CD4-positive, alpha-beta T cell treated with Interleukin-15 for 1 hour (primary cell): ENCODE data around the gene USP11.

Experiments used
- DNase-seq: peaks from one replicate; pipeline ENCODE4 v3.0.0-alpha.2; 2020

Gene USP11

DNA sequence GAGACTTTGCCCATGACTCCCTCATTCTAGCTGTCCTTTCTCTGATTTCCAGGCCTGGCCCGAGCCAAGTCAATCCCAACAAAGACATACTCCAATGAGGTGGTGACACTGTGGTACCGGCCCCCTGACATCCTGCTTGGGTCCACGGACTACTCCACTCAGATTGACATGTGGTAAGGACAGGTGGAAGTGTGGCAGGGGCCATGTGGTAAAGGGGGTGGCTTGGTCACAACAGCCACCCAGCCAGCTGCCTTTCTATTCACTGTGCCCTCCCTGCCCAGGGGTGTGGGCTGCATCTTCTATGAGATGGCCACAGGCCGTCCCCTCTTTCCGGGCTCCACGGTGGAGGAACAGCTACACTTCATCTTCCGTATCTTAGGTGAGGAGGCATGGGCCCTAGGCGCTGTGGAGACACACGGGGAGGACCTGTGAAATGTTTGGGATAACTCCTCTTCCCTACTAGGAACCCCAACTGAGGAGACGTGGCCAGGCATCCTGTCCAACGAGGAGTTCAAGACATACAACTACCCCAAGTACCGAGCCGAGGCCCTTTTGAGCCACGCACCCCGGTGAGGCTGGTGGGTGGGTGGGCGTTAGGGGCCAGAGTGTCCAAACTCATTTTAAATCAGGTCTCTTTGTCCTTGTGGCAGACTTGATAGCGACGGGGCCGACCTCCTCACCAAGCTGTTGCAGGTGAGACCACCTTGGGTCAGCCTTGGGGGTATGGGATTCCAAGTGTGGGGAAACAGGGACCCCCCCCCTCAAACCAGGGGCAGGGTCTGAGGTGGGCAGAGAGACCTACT lies 6.1 kb upstream of the USP11 start:
- no peak for DNase-seq

DNA sequence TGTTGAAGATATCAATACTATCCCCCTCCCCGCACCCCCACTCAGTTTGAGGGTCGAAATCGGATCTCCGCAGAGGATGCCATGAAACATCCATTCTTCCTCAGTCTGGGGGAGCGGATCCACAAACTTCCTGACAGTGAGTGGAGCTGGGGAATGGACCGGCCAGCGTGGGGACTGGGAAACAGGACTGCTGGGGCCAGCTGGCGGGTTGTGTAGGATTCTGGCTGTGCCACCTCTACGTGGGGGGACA lies 5.5 kb upstream of the USP11 start:
- DNase-seq: no peak

DNA sequence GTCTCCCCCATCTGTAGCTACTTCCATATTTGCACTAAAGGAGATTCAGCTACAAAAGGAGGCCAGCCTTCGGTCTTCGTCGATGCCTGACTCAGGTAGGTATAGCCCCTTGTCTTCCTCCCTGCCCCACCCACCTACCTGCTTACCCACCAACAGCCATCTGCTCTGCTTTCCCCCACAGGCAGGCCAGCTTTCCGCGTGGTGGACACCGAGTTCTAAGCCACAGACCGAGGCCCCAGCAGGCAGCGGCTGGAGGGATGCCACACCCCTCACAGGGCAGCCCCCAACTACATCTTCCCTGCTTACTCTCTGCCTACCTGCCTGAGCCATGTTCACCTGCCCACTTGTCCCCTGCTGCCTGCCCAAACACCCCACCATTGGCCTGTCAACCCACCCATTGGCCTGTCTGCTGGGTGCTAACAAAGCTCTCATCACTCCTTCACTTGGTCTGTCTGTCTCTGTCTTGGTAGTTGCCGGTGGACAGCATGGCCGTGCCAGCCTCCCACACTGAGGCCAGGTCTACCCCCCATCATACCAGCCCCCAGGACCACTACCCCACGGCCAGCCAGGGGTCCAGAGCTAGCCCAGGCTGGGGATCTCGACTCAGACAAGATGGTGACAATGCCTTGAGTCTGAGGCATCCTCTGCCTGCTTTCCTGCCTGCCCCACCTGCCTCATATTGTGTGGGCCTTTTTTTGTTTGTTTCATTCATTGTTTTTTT lies 4.1 kb upstream of the USP11 start:
- no peak for DNase-seq

DNA sequence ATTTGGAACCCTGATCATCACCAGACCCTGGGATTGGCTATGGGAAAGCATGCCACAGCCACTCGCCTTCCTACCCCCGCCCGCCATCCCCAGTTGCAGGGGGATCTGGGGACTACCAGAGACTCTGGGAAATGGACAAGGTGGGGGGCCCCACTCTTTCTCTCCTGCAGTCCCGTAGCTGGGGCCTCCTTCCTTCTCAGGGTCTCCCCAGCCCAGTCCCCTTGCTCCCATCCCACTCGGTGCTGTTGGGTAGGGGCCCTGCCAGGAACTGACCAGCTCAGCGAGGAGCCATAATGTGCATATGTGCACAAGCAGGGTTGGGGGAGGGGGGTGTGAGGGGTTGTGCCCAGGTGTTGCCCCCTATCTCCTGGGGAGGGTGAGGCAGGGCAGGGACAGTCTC lies 3.4 kb upstream of the USP11 start:
- no peak for DNase-seq

DNA sequence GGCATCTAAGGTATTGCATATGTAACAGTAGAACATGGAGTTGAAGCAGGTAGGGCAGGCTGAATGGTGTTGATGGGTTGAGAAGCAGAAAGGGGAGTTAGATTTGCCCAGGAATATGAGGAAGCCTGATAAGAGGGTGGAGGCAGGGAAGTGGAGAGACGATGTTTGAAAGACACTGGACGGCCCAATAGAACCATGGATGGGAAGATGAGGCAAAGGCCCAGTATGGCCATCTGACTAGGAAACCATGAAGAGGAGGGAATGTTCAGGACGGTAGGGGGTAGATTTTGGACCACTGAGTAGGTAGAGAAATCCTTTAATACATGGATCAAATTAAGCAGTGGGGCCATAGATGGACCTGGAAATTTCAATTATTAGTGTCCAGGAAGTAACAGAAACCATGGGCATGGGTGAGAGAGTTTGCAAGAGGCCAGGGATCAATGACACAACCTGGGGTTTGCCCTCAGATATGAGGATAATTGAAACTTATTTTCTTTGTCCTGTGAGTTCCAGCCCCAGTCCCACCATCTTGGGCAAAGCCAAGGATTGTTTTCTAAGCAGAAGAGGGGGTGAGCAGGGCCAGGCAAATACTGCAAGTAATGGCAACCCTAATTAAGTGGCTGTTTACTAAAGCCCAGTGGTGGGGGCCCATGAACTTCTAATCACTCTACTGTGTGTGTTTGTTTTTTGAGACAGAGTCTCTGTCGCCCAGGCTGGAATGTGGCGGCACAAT lies 2.5 kb upstream of the USP11 start:
- no peak for DNase-seq

DNA sequence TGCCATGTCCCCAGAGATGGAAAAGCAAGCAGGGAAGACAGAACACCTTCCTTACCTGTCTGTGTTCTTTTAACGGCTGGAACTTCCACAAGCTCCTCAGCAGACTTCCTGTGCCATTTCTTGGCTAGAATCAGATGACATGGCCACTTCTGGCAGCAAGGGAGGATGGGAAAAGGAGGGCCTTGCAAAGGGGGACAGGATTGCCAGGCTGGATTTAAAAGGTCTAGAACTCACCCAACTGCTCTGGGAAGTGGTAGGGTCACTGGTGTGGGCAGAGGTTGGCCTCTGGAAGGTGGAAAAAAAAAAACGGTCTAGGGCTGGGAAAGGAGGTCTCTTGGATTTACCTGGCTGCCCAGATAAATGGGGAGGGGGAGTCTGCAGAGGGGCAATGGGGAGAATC lies 1.6 kb upstream of the USP11 start:
- no peak for DNase-seq

DNA sequence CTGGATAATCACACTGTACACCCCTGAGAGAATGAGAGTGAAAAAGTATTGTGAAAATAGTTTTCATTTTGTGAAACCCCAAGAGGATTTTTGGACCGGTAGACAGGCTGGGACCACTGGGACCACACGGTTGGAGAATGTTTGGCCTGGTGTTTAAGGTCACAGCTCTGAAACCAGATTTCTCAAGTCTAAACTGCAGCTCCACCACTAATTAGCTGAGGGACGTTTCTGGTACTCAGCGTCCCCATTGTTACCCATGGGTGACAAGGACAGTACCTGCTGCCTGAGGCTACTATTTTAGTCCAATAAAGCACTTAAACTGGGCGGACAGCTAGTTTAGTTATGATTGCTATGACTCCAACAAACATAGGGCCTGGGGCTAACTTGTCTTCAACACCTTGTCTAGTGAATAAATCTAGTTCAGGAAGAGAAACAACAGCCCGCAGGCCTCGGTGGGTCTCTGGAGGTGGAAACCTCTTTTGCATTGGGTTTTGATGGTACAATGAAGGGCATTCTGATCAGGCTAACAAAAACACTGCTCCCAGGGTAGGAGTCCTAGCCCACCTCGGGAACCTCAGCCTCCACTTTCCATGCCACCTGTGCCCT lies 509 bp upstream of the USP11 start:
- DNase-seq: no peak

DNA sequence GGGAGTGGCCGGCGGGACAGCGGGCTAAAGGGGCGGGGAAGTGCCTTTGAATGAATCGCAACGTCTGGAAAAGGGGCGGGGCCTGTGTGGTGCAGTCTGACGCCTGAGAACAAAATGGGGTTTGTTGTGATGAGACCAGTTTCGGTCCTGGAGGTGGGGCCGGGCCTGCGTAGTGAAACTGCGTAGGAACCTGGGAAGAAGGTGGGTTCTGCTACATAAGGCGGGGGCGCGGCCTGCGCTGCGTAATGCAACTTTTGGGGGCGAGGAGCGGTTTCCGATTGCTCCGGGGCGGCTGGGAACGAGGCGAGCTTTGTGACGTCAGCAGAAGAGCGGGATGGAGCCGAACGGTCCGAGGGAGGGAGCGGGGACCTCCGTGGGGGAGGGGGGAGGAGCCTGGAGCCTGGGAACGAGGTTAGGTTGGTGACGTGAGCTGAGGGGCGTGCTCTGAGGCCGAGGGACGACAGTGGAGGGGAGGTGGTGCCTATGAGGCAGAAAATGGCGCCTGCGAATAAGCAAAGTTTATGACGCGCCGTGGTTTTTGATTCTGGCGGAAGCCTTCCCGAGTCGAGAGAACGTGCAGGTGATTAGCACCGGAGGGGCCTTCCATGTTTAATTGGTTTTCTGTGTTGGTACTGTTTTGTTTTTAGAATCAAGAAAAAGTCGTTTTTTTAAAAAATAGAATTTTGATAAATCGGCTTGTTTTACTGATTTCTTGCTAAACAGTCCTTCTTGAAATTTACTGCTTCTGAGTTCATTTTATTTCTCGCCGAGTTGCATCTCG lies 714 bp downstream of the USP11 start:
- DNase-seq: peak; percentile 98

DNA sequence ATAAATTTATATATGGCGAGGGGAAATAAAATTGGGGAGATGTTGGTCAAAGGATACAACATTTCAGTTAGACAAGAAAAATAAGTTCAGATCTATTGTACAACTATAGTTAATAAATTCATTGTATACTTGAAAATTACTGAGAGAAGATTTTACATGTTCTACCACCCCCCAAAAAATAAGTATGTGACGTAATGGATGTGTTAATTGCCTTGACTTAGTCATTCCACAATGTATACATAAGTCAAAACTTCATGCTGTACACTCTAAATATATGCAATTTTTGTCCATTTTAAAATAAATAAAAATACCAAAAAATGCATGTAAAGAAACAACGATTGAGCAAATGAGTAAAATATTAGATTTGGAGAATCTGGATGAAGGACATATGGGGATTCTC lies 1.8 kb downstream of the USP11 start:
- no peak for DNase-seq

DNA sequence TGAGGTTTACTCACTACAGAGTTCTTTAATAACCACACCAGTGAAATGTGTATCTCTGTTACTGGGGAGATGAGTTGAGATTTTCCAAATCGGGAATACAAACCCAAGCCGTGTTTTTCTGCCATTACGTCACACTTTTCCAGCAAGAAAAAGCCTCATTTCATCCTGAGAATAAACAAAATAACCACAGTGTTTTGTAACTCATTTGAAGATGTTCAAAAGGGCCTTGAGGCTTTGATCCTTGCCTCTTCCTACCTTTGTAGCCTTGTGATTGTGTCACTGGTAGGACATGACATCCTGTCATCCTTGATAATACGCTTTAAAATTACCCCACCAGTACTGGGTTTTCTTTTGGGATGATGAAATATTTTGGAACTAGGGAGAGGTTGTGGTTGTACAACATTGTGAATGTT lies 2.9 kb downstream of the USP11 start:
- DNase-seq: no peak

DNA sequence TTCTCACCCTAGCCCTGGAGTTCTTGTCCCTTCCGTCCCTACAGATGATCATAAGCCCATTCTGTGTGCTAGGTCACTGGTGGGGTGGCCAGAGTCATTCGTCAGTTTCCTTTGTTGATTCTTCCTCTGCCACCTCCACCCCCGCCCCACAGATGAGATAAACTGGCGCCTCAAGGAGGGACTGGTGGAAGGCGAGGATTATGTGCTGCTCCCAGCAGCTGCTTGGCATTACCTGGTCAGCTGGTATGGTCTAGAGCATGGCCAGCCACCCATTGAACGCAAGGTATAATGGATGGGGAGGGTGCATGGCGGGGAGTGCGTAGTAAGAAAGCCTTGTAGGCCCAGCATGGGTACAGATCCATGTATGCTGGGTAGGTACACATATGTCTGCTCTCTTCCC lies 6.4 kb downstream of the USP11 start:
- DNase-seq: no peak

DNA sequence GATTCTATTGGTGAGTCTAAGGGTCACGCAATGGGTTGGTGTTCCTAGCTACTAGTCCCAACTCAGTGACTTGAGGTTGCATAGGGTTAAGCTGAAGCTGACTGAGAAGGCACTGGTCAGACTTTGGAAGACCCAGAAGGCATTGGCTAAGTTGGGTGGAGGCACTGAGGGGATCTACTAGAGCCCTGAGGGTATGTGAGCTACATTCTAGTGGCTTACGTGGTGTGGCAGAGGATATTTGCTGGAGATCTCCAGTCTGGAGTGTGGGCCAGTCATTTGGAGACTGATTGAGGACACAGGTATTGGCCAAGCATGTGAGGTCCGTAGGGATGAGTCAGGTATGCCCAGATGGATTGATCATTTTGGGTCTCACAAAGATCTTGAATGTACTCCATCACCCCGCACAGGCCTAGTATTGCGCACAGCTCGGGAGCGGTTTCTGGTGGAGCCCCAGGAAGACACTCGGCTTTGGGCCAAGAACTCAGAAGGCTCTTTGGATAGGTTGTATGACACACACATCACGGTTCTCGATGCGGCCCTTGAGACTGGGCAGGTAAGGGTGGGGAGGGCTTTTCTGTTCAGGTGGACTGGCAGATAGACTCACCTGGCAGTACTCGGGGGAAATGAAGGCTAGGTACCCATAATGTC lies 7.2 kb downstream of the USP11 start:
- no peak for DNase-seq

DNA sequence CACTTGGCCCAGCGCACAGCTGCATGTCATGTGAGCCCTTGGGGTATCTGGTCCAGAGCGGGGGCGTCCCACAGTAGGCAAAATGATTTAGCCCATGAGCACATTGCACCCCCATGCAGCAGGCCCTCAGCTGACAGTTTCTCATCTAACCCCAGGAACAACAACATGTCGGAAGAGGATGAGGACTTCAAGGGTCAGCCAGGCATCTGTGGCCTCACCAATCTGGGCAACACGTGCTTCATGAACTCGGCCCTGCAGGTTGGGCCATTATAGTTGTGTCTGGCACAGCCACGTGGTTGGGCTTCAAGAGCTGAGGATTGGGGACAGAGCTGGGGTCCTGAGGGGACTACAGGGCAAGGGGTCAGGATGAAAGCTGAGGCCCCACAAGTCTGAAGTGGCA lies 7.8 kb downstream of the USP11 start:
- DNase-seq: no peak

DNA sequence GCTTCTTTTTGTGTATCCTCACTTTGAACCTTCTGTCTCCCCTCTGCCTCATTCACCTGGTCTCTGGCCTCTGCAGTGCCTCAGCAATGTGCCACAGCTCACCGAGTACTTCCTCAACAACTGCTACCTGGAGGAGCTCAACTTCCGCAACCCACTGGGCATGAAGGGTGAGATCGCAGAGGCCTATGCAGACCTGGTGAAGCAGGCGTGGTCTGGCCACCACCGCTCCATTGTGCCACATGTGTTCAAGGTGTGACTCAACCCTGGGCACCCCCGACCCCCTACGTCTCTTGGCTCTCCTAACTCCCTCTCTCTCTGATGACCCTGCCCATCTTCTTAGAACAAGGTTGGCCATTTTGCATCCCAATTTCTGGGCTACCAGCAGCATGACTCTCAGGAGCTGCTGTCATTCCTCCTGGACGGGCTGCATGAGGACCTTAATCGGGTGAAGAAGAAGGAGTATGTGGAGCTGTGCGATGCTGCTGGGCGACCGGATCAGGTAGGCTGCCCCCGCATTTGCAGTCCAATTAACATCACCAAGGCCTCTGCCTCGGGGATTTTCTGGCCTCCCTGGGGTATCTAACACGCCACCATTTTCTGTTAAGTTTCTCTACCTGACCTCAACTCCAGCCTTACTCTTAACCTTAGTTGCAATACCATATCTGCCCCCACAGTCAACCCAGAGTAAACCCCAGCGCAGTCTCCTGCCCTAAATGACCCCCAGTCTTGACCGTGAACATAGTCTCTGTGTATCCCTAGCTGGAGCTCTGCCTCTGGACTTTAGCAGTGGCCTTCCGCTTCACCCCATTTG lies 8.6 kb downstream of the USP11 start:
- no peak for DNase-seq

DNA sequence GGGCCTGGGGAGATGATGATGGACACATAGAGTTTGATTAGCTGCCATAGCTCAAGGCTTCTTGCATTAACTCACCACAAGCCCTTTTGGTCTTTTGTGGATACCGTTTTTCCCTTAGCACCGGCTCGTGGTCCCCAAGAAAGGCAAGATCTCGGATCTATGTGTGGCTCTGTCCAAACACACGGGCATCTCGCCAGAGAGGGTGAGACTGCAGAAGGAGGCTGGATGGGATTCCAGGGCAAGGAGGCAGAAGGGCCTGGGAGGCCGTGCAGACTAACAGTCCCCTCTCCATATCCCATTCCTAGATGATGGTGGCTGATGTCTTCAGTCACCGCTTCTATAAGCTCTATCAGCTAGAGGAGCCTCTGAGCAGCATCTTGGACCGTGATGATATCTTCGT lies 9.5 kb downstream of the USP11 start:
- no peak for DNase-seq

DNA sequence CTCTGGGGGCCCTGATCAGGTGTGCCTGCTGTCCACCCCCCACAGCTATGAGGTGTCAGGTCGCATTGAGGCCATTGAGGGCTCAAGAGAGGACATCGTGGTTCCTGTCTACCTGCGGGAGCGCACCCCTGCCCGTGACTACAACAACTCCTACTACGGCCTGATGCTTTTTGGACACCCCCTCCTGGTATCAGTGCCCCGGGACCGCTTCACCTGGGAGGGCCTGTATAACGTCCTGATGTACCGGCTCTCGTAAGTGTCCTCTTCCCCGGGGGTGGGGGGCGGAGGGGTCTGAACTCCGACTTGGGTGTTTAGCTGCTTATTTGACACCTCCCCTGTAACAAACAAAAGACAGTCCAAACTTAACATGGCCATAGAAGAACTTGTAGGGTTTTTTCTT lies 10.5 kb downstream of the USP11 start:
- DNase-seq: no peak

DNA sequence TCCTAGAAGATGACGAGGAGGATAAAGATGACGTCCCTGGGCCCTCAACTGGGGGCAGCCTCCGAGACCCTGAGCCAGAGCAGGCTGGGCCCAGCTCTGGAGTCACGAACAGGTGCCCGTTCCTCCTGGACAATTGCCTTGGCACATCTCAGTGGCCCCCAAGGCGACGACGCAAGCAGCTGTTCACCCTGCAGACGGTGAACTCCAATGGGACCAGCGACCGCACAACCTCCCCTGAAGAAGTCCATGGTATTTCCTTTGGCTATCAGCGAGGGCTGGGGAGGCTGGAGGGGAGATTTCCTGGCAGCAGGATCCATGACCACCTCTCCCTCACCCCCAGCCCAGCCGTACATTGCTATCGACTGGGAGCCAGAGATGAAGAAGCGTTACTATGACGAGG lies 11.9 kb downstream of the USP11 start:
- no peak for DNase-seq

DNA sequence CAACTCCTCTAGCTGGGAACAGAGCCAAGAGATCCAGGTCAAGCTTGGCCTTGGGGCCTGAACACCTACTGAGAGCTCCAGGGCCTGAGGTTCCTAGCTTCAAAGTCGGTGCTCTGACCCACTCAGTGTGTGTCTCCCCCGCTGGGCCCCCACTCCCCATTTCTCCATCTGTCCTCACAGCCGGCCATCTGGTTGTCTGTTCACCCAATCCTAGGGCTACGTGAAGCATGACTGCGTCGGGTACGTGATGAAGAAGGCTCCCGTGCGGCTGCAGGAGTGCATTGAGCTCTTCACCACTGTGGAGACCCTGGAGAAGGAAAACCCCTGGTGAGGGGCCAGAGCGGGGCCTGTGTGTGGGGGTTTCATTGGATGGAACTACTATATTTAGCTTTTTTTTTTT lies 12.3 kb downstream of the USP11 start:
- DNase-seq: no peak

DNA sequence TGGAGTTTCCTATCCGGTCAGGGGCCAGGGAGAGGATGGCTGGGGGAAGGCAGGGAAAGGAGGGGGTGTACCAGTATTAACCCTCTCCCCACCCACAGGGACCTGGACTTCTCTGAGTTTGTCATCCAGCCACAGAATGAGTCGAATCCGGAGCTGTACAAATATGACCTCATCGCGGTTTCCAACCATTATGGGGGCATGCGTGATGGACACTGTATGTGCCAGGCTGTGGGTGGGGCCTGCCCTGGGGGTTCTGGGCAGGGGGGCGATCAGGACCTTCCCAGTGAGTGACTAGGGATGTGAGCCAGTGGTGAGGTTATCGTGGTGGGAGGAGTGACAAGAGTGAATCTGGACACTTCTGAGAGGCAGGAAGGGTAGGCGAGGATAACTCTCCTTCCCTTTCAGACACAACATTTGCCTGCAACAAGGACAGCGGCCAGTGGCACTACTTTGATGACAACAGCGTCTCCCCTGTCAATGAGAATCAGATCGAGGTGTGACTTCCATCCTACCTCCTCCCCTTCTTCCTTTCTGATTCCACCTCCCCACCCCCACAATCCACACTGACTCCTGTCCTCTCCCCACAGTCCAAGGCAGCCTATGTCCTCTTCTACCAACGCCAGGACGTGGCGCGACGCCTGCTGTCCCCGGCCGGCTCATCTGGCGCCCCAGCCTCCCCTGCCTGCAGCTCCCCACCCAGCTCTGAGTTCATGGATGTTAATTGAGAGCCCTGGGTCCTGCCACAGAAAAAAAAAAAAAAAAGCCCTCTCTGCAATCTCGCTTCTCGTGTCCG lies 14.6 kb downstream of the USP11 start:
- DNase-seq: no peak

DNA sequence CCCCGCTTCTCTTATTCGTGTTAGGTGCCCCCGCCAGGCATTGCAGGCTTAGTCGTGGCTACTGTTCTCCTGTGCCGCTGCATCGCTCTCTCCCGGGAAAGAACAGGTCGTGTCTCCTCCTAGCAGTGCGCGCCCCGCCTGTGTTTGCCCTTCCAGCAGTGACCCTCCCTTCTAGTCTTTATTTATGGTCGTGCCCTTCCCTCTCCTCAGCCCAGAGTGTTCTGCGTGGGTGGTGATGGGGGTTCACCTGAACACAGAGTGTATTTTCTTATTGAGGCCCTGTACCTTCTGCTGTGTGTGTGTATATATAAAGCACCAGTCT lies 15.2 kb downstream of the USP11 start:
- no peak for DNase-seq

DNA sequence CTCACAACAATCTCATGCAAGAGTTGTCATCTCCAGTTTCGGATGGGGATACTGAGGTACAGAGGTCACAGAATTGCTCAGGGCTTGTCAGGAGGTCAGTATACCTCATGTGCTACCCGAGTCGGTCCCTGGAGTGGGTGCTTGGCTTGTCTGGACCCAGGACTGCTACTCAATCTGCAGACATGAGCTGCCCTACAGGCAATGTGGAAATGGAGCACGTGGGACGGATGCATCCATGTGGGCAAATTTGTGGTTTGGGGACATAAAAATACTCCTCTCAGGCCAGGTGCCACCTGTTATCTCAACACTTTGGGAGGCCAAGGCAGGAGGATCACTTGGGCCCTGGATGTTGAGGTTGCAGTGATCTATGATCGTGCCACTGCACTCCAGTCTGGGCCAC lies 15.8 kb downstream of the USP11 start:
- DNase-seq: no peak
